PC-9 (cell line): ENCODE measurements around the gene CAMKMT. TPM values are rescaled to one million over a fixed set of nuclear protein-coding genes. Genes with fewer than 3 reads are reported as not detected.

Experiments
- BruUV-seq: library from RNA; stranded (reverse); fragments of 400-500 nt; replicated peaks from 2 replicates; lab custom pipeline; 2021; lab: Mats Ljungman, UMichigan
- CTCF ChIA-PET: fragments of 300-600 bp; sonication (Branson Sonifier 250); formaldehyde crosslinking; loops from one replicate; lab custom pipeline; 2022; ENCODE audit warnings: antibody characterized with exemption; lab: Charles Lee
- POLR2A ChIA-PET: fragments of 300-600 bp; sonication (Branson Sonifier 250); formaldehyde crosslinking; loops from one replicate; lab custom pipeline; 2022; ENCODE audit warnings: antibody characterized with exemption; ENCODE audit not compliant: unreplicated experiment; lab: Charles Lee
- DNase-seq, 2 experiments: peaks; one replicate each; pipeline versions ENCODE4 v3.0.0 to v3.0.0-alpha.2; 2015 to 2022; ENCODE audit warnings: mixed read lengths in 1 of 2
- H2AFZ ChIP-seq: fragments of 200-600 bp; sonication (generic); 2 replicates; pipeline ENCODE4 v1.8.1; 2017; ENCODE audit warnings: antibody characterized with exemption
- H3F3A ChIP-seq: fragments of 200-600 bp; sonication (generic); 2 replicates; pipeline ENCODE4 v1.8.1; 2017; ENCODE audit warnings: antibody characterized with exemption, mild to moderate bottlenecking, low read depth; ENCODE audit not compliant: insufficient read depth
- H3K27ac ChIP-seq: fragments of 200-600 bp; sonication (generic); 2 replicates; pipeline ENCODE4 v1.6.1; 2016; ENCODE audit warnings: mixed run types
- H3K27me3 ChIP-seq: fragments of 200-600 bp; sonication (generic); 2 replicates; pipeline ENCODE4 v1.6.1; 2016; ENCODE audit warnings: low read depth, mixed run types; ENCODE audit not compliant: insufficient read depth
- H3K36me3 ChIP-seq: fragments of 200-600 bp; sonication (generic); 2 replicates; pipeline ENCODE4 v1.6.1; 2016; ENCODE audit warnings: low read depth, mixed run types
- H3K4me1 ChIP-seq: fragments of 200-600 bp; sonication (generic); replicated peaks from 2 replicates; pipeline ENCODE4 v1.6.1; 2016; ENCODE audit warnings: mixed run types; ENCODE audit not compliant: insufficient read depth
- H3K4me2 ChIP-seq: fragments of 200-600 bp; sonication (generic); 2 replicates; pipeline ENCODE4 v1.6.1; 2017; ENCODE audit warnings: mixed run types
- H3K4me3 ChIP-seq: fragments of 200-600 bp; sonication (generic); 2 replicates; pipeline ENCODE4 v1.6.1; 2016; ENCODE audit warnings: mixed run types
- H3K79me2 ChIP-seq: fragments of 200-600 bp; sonication (generic); 2 replicates; pipeline ENCODE4 v1.6.1; 2017; ENCODE audit warnings: low read depth, mixed run types
- H3K9me2 ChIP-seq: fragments of 200-600 bp; sonication (generic); 2 replicates; pipeline ENCODE4 v1.8.1; 2017; ENCODE audit warnings: mild to moderate bottlenecking; ENCODE audit not compliant: insufficient read depth
- H3K9me3 ChIP-seq: fragments of 200-600 bp; sonication (generic); 2 replicates; pipeline ENCODE4 v1.8.1; 2016; ENCODE audit warnings: low read depth; ENCODE audit not compliant: insufficient read depth
- H4K20me1 ChIP-seq: fragments of 200-600 bp; sonication (generic); 2 replicates; pipeline ENCODE4 v1.8.1; 2017; ENCODE audit not compliant: insufficient read depth
- CTCF ChIP-seq: fragments of 200-600 bp; sonication (generic); conservative IDR thresholded peaks from 2 replicates; pipeline ENCODE4 v1.6.1; 2017; ENCODE audit warnings: mixed run types, antibody characterized with exemption, mild to moderate bottlenecking, moderate library complexity
- EZH2 ChIP-seq: fragments of 200-600 bp; sonication (generic); IDR thresholded peaks from 2 replicates; pipeline ENCODE4 v1.8.0; 2017; ENCODE audit warnings: antibody characterized with exemption, low read depth
- intact Hi-C: fragments of 100-400 bp; cut with micrococcal nuclease; formaldehyde crosslinking; loops from one replicate; pipeline ENCODE4 v1.10.0; 2022; ENCODE audit not compliant: unreplicated experiment
- total RNA-seq: library from RNA; stranded (reverse); gene quantifications from 2 replicates; pipeline ENCODE4 v1.2.3, GENCODE V29; 2021

CAMKMT gene
- total RNA-seq, 1 experiment from 2014 or later, result 17.9 TPM

DNA sequence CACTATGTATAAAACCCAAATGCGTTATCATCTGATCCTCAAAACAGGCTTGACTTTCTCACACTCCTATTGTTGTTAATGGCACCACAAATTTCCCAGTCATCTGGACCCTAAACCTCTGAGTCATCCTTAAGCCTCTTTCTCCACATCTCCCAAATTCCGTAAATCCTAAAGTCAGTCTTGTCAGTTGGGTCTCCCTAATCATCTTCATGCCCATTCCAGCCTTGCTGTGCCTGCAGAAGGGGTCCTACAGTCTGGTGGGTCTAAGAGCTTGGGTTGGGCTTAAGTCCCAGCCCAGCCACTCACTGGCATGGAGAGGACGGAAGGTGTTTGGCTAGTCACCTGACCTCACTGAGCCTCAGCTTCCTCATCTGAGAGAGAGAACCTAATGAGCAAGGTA is 314.6 kb downstream of the CAMKMT start:
- TF ChIP-seq EZH2, result no peak
- no peak for TF ChIP-seq CTCF
- H3K9me2 ChIP-seq, result no peaks in the 10 kb centered on the region
- no TSS peak for BruUV-seq
- H3K79me2 ChIP-seq, result no peaks in the 10 kb centered on the region
- no peak for DNase-seq
- ChIA-PET CTCF (no interaction called here), POLR2A (no interaction called here)
- no peaks in the 10 kb centered on the region for H3K36me3 ChIP-seq
- no peaks in the 10 kb centered on the region for H3F3A ChIP-seq
- no peak overlapping the region for H3K4me2 ChIP-seq
- H3K27me3 ChIP-seq, result no peaks in the 10 kb centered on the region
- H2AFZ ChIP-seq, result no peak overlapping the region
- H3K4me3 ChIP-seq, result no peak overlapping the region
- no peak overlapping the region for H3K27ac ChIP-seq
- H4K20me1 ChIP-seq, result no peaks in the 10 kb centered on the region
- intact Hi-C loops, result no loop called here
- no peaks in the 10 kb centered on the region for H3K4me1 ChIP-seq
- H3K9me3 ChIP-seq, result no peaks in the 10 kb centered on the region

DNA sequence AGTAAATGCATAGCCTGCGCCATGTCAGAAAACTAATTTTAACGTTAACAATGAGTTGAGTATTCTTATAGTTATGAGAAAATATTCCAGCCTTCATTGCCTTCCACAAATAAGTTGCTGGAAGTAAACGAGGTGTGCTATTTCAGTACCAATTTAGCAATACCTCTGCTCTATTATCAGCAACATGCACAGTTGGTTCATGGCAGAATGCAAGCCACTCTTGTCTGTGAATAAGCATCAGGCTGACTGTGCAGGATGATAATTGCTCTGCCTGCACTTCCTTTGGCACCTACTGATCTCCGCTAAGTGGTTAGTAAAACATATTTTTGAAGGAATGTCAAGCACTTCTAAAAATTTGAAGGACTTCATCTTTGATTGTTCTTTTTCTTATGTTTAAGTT is 317.8 kb downstream of the CAMKMT start:
- Histone ChIP-seq H3K27ac (no peak overlapping the region), H2AFZ (no peak overlapping the region), H3K9me3 (no peaks in the 10 kb centered on the region), H3K36me3 (no peaks in the 10 kb centered on the region), H3K4me1 (no peaks in the 10 kb centered on the region), H3K4me3 (no peak overlapping the region), H3F3A (no peaks in the 10 kb centered on the region), H3K27me3 (no peaks in the 10 kb centered on the region), H4K20me1 (no peaks in the 10 kb centered on the region), H3K79me2 (no peaks in the 10 kb centered on the region), H3K4me2 (no peak overlapping the region), H3K9me2 (no peaks in the 10 kb centered on the region)
- ChIA-PET POLR2A (no interaction called here), CTCF (no interaction called here)
- BruUV-seq, result no TSS peak
- TF ChIP-seq EZH2 (no peak), CTCF (no peak)
- intact Hi-C loops, result no loop called here
- DNase-seq, result no peak

GRCh38 chr2:44679990-44680389 is 318.2 kb downstream of the CAMKMT start:
- intact Hi-C loops, result no loop called here
- Histone ChIP-seq H3K4me2 (no peak overlapping the region), H3K36me3 (no peaks in the 10 kb centered on the region), H3K4me3 (no peak overlapping the region), H3K79me2 (no peaks in the 10 kb centered on the region), H4K20me1 (no peaks in the 10 kb centered on the region), H3K9me2 (no peaks in the 10 kb centered on the region), H3K4me1 (no peaks in the 10 kb centered on the region), H3K27ac (no peak overlapping the region), H3K9me3 (no peaks in the 10 kb centered on the region), H2AFZ (no peak overlapping the region), H3F3A (no peaks in the 10 kb centered on the region), H3K27me3 (no peaks in the 10 kb centered on the region)
- POLR2A ChIA-PET, result no interaction called here
- no peak for DNase-seq
- TF ChIP-seq EZH2, result no peak
- TF ChIP-seq CTCF, result no peak
- CTCF ChIA-PET, result no interaction called here
- no TSS peak for BruUV-seq
